HepG2 (cell line): Measurements from ENCODE around the gene INSIG1. TPM values are rescaled to one million over a fixed set of nuclear protein-coding genes. Genes with fewer than 3 reads are reported as not detected.

ENCODE experiments used
- DZIP1 ChIP-seq: sonication (generic); formaldehyde crosslinking; IDR thresholded peaks from 2 replicates; pipeline ENCODE4 v1.5.0; 2020; ENCODE audit warnings: mild to moderate bottlenecking, missing genetic modification reagents
- JDP2 ChIP-seq: sonication (generic); formaldehyde crosslinking; IDR thresholded peaks from 2 replicates; pipeline ENCODE4 v1.8.1; 2022; ENCODE audit warnings: missing genetic modification reagents, borderline replicate concordance
- MED8 ChIP-seq: sonication (generic); formaldehyde crosslinking; IDR thresholded peaks from 2 replicates; pipeline ENCODE4 v1.8.1; 2023; ENCODE audit warnings: mild to moderate bottlenecking, missing genetic modification reagents; ENCODE audit not compliant: insufficient replicate concordance
- MYPOP ChIP-seq: sonication (generic); formaldehyde crosslinking; IDR thresholded peaks from 2 replicates; pipeline ENCODE4 v1.8.1; 2023; ENCODE audit warnings: mild to moderate bottlenecking, moderate library complexity, missing genetic modification reagents
- PHF20 ChIP-seq: sonication (generic); formaldehyde crosslinking; IDR thresholded peaks from 2 replicates; pipeline ENCODE4 v1.5.0; 2020; ENCODE audit warnings: mild to moderate bottlenecking, missing genetic modification reagents
- SPEN ChIP-seq: sonication (generic); formaldehyde crosslinking; IDR thresholded peaks from 2 replicates; pipeline ENCODE4 v1.5.1; 2020; ENCODE audit warnings: low read depth, mild to moderate bottlenecking, missing genetic modification reagents
- USF2 ChIP-seq, 2 experiments: sonication (generic) in 1 of 2; formaldehyde crosslinking in 1 of 2; IDR thresholded peaks; 2 replicates each; pipeline versions ENCODE4 v1.5.1 to v1.6.1; 2011 to 2020; ENCODE audit warnings: borderline replicate concordance in 1 of 2, low read depth in 1 of 2, low read length in 1 of 2, mild to moderate bottlenecking in 1 of 2, missing genetic modification reagents in 1 of 2, moderate library complexity in 1 of 2
- polyA plus RNA-seq, 8 experiments: library from polyadenylated mRNA; depleted of rRNA in 3 of 8; stranded (reverse) in 7 of 8; unstranded in 1 of 8; fragments of >200 nt; fragmentation: Illumina TruSeq in 4 of 8; extraction: Trizol in 4 of 8; gene quantifications; 2 replicates each; pipeline versions ENCODE4 v1.2.1 to v1.2.3, GENCODE V29; 2011 to 2016; ENCODE audit warnings: low read depth in 4 of 8, missing spikeins in 1 of 8, mixed read lengths in 1 of 8; ENCODE audit not compliant: insufficient read depth in 1 of 8
- total RNA-seq, 5 experiments: library from RNA; depleted of rRNA; stranded (reverse); fragments of >200 nt; fragmentation: Illumina TruSeq; extraction: Trizol; gene quantifications; 2 replicates each; pipeline ENCODE4 v1.2.3, GENCODE V29; 2016; ENCODE audit warnings: low read depth in 1 of 5

Gene INSIG1
- total and polyA plus RNA-seq, 2 of the 13 experiments (the other 11 are each of a cell fraction or from before 2014, with no cell fraction given) = 0.07 to 0.11 TPM

- TF ChIP-seq MYPOP (CRISPR knock-in tag) = no peak
- no peak for TF ChIP-seq SPEN
- no peak for TF ChIP-seq MED8 (CRISPR knock-in tag)
- no peak for TF ChIP-seq PHF20
- no peak for TF ChIP-seq JDP2 (CRISPR knock-in tag)
- no peak for TF ChIP-seq USF2 (IDR thresholded peaks at IDR 0.05; ENCODE audit: low read depth, low read length)
- TF ChIP-seq USF2 (CRISPR knock-in tag; IDR thresholded peaks at IDR 0.05; ENCODE audit: borderline replicate concordance) = no peak
- TF ChIP-seq DZIP1 = no peak
- TF ChIP-seq, all 625 proteins: peak for 0
Observed at GRCh38 chr7:155285833-155286232, 11.8 kb upstream of the INSIG1 start (continued).
